ENCODE measurements around the gene RTN3. TPM values are rescaled to one million over a fixed set of nuclear protein-coding genes. Genes with fewer than 3 reads are reported as not detected.

The RTN3 gene
- total RNA-seq, 1 experiment from 2014 or later, result 95.0 TPM

DNA sequence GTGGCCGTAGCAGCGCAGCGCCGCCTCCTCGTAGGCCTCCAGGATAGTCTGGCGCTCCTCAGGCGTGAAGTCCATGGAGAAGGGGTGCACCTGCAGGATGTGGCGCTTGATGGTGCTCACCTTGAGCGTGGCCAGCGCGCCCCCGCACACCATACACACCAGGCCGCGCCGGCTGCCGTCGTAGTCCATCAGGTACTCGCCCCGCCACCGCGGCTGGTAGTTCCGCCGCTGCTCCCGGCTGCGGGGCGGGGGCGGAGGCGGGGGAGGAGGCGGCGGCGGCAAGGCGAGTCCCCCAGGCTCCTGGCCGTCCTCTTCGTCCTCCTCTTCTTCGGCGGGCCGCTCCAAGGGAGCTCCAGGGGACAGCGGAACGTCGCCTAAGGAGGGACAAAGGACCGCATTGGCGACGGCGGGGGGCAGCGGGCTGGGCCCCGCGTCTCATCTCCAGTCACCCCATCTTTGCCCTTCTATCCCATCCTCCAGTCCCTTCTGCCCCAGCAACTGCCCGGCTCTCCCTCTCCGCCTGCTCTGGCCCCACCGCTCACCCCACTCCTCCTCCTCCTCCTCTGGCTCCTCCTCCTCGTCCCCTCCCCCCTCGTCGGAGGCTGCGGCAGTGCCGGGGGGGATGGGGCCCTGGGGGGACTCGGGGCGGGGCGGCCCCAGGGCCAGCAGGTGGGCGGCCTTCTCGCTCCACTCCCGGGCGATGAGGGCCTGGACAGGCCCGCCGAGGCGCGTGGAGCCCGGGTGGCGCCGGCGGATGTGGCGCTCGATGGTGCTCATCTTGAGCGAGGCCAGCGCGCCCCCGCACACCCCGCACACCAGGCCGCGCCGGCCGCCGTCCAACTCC, 82.4 kb downstream of the RTN3 start (continued):
- TF ChIP-seq CBX3 (IDR thresholded peaks at IDR 0.05; ENCODE audit: low read depth), result no peak

- peaks cover 10 to 20% of the 10 kb centered on the region in 2 experiments for H3K4me1 ChIP-seq (ENCODE audit: control insufficient read depth in 1 of 2, insufficient read depth in 2 of 2, low read length in 2 of 2)
- H3K79me2 ChIP-seq (ENCODE audit: insufficient read depth, low read length), result peaks cover 21% of the 10 kb centered on the region
- DNase-seq (ENCODE audit: low read depth, low spot score), result no peak
- no peak overlapping the region for H3K9ac ChIP-seq (ENCODE audit: low read length)
- H2AFZ ChIP-seq (ENCODE audit: low read depth, low read length, poor library complexity, severe bottlenecking), result no peak overlapping the region
- BruUV-seq (replicated peaks), result no TSS peak
- no peak overlapping the region for H3K4me3 ChIP-seq (replicated peaks in 1 of 2; ENCODE audit: low read depth in 1 of 2, low read length in 2 of 2)
- no peak overlapping the region for H3K27ac ChIP-seq (ENCODE audit: low read depth, low read length)
- ChIA-PET POLR2A (no interaction called here), CTCF (no interaction called here), RAD21 (ENCODE audit: low non-redundant PET in 1 of 2, low total read pairs in 2 of 2, uncharacterized antibody in 2 of 2, unreplicated experiment in 2 of 2) (no interaction called here)
- no peaks in the 10 kb centered on the region for H3K9me2 ChIP-seq (ENCODE audit: insufficient read depth)
- peaks cover 4 to 5% of the 10 kb centered on the region in 2 experiments; a peak in 2 of 4 replicates for H3K36me3 ChIP-seq (ENCODE audit: control insufficient read depth in 1 of 2, insufficient read depth in 2 of 2, low read length in 2 of 2)
- ATAC-seq, result no peak
- TF ChIP-seq REST (IDR thresholded peaks at IDR 0.05; ENCODE audit: low read depth), result no peak
- TF ChIP-seq EZH2 (IDR thresholded peaks at IDR 0.05), result no peak
- no peak for TF ChIP-seq POLR2AphosphoS5 (IDR thresholded peaks at IDR 0.05; ENCODE audit: low read depth, low read length)
- TF ChIP-seq YY1 (IDR thresholded peaks at IDR 0.05; ENCODE audit: extremely low read depth, insufficient replicate concordance, low read depth, low read length), result no peak
- no peak for TF ChIP-seq RAD21 (IDR thresholded peaks at IDR 0.05; ENCODE audit: low read depth)
- no peak for TF ChIP-seq FOSL1 (IDR thresholded peaks at IDR 0.05; ENCODE audit: low read depth)
- TF ChIP-seq, protein P1, sequence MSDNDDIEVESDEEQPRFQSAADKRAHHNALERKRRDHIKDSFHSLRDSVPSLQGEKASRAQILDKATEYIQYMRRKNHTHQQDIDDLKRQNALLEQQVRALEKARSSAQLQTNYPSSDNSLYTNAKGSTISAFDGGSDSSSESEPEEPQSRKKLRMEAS (IDR thresholded peaks at IDR 0.05), result no peak
- no peak for TF ChIP-seq CEBPB (IDR thresholded peaks at IDR 0.05; ENCODE audit: low read depth)
- no peak for TF ChIP-seq CTCF (IDR thresholded peaks at IDR 0.05 in 2 of 3, conservative IDR thresholded peaks at IDR 0.05 in 1 of 3; ENCODE audit: borderline replicate concordance in 1 of 3, insufficient read depth in 1 of 3, low read depth in 2 of 3, low read length in 2 of 3)
- TF ChIP-seq JUND (IDR thresholded peaks at IDR 0.05), result no peak
- no peak for TF ChIP-seq TCF7L2 (IDR thresholded peaks at IDR 0.05; ENCODE audit: borderline replicate concordance, extremely low read depth, insufficient read depth, insufficient read length)
- TF ChIP-seq CBX3 (IDR thresholded peaks at IDR 0.05; ENCODE audit: low read depth), result no peak
- no peak for TF ChIP-seq EZH2phosphoT487 (IDR thresholded peaks at IDR 0.05; ENCODE audit: borderline replicate concordance)
- no peak for TF ChIP-seq ELF1 (IDR thresholded peaks at IDR 0.05; ENCODE audit: borderline replicate concordance, low read depth)
- no peak for TF ChIP-seq SP1 (IDR thresholded peaks at IDR 0.05; ENCODE audit: low read depth)
- TF ChIP-seq SIN3A (IDR thresholded peaks at IDR 0.05; ENCODE audit: low read depth), result no peak
- TF ChIP-seq SRF (IDR thresholded peaks at IDR 0.05; ENCODE audit: low read depth), result no peak
- H3K9me3 ChIP-seq (ENCODE audit: control insufficient read depth in 1 of 2, insufficient read depth in 1 of 2, low read depth in 1 of 2, low read length in 2 of 2), result no peaks in the 10 kb centered on the region
- no peaks in the 10 kb centered on the region for H3K27me3 ChIP-seq (ENCODE audit: insufficient read depth, low read length)
- H3K4me2 ChIP-seq (ENCODE audit: low read length), result no peak overlapping the region
- H4K20me1 ChIP-seq (ENCODE audit: insufficient read depth), result peaks cover 9% of the 10 kb centered on the region; the same call in 1 of the 2 replicates
- intact Hi-C loops (cut with micrococcal nuclease), result no loop called here
Measured at GRCh38 chr11:63764340-63764678, 83.0 kb downstream of the RTN3 start.
